ENCODE measurements around the gene IL17REL. TPM values are rescaled to one million over a fixed set of nuclear protein-coding genes. Genes with fewer than 3 reads are reported as not detected.

Gene IL17REL
- total RNA-seq: not detected

DNA sequence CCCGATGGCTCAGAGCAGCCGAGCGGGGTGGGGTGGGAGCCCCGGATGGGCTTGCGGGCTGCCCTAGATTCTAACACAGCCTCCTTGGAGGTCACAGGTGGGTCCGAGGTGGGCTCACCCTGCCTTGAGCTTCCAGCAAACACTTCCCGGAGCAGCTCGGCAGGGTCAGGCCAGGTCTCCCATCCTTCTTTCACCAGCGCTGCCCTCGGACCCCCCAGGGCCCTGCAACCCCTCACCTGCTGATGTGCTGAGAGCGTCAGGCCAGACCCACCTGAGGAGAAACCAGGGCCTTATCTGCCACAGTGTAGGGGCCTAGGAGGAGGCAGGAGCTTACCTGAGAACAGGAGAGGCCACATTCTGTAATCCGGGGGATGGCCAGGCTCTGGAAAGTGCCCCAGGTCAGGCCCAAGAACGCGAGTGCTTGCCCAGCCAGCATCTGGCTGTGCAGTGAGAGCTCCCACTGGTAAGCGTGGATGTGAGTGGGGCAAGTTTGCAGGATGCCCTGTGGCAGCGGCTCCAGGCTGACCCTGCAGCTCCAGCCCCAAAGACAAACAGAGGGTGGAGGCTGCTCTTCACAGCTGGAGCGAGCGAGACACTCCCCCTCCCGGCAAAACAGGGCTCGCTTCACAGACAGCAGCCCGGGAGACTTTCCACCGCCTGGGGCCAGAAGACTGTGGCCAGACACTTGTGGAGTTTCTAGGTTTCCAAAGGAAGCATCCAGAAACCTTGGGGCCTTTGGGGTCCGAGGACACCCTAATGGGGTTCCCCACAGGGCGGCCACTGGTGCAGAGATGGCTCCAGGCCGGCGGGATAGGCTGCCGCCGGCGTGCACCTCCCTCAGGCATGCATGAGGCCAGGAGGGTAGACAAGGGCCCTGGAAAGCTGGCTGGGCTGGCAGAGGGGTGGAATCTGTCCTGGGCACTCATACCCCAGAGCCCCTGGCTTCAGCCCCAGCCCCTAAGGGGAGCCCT lies at the start of gene IL17REL:
Gene IL17REL, minus strand, starts transcription at position 555 of the 971 bp plus-strand sequence. Its CDS starts 119 bp downstream, at position 436.

DNA sequence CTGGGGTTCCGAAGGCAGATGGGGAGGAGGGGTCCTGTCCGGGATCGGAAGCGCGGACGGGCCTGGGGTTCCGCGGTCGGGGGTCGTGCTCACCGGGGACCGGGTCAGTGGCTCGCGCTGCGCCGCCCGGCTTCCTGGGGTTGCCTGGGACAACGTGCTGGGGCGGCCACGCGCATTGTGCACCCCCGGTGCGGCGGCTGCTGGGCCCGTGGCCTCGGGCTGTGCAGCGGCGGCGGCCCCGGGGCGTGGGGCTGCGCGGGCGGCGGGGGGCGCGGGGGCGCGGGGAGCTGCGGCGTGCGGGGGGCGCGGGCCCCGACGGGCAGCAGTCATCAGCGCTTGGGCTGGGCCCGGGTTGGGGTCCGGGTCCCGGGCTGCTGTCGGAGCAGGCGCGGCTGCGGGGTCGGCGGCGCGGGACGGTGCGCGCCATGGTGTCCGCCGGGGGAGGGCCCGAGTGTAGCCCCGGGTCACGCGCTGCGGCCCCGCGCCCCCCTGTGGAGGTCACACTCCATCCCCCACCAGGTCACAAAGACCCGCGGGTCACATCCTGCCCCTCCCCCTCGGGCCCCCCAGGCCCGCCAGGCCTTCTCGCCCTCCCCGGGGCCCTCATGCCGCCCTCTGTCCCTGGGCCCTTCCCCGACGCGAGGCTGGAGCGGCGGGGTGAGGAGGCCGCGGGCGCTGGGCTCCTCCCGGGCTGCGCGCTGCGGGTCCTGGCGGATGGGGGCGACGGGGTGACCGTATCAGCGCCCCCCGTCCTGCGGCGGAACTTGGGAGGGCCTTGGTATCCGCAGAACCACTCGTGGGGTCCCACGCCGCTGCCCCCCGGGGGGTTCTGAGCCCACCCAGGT lies 45.7 kb upstream of the IL17REL start, which contains the start of gene TTLL8:
Gene TTLL8, minus strand, starts transcription at position 238 of the 845 bp plus-strand sequence.

DNA sequence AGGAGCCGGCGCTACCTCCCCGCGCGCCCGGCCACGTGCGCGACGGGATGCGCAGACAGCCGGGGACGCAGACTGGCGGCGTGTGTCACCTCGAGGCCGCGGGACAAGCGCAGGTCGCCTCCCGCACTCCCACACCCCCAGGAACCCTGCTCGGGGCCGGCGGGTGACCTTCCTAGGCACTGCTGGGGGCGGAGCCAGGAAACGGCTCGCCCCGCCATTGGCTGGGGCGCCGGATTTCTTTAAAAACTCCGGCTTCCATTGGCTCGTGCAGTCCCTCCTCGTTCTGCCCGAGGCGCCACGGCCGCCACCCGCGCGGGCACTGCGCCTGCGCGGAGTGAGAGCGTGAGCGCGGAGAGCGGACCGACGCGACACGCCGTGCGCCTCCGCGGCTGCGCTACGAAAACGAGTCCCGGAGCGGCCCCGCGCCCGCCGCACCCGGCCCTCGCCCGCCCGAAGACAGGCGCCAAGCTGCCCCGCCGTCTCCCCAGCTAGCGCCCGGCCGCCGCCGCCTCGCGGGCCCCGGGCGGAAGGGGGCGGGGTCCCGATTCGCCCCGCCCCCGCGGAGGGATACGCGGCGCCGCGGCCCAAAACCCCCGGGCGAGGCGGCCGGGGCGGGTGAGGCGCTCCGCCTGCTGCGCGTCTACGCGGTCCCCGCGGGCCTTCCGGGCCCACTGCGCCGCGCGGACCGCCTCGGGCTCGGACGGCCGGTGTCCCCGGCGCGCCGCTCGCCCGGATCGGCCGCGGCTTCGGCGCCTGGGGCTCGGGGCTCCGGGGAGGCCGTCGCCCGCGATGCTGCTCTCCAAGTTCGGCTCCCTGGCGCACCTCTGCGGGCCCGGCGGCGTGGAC lies 52.2 kb downstream of the IL17REL start, which contains the start of gene PIM3:
Gene PIM3, plus strand, starts transcription at position 614 of the 846 bp plus-strand sequence. Its CDS starts 176 bp downstream, at position 790.

Small RNA genes within 50 kb of the gene (microRNA-seq; reads per million reads assigned to microRNA genes)
- gene MIR6821 (ENCODE audit: borderline microRNAs expressed, borderline replicate concordance): 1.0 reads per million

Other genes with a start within 250 kb of the IL17REL start
- 10 to 100 TPM; 50.6 to 51.7 TPM for gene BRD1, start 184.9 kb downstream of the IL17REL start, total RNA-seq
- gene ZBED4, start 158.9 kb downstream of the IL17REL start, total RNA-seq: 10 to 100 TPM; 19.8 to 21.4 TPM
- gene ALG12, start 94.3 kb downstream of the IL17REL start, total RNA-seq: 10 to 100 TPM; 20.5 to 20.8 TPM
- gene CRELD2, start 94.1 kb downstream of the IL17REL start, total RNA-seq: 10 to 100 TPM; 47.1 to 49.0 TPM
- gene PIM3, start 52.0 kb downstream of the IL17REL start, total RNA-seq: 10 to 100 TPM; 40.3 to 42.1 TPM
- not detected for gene TTLL8, start 45.5 kb upstream of the IL17REL start, total RNA-seq
- gene MLC1, start 72.7 kb upstream of the IL17REL start, total RNA-seq: under 1 TPM; 0.43 to 0.68 TPM
- not detected for gene MOV10L1, start 77.2 kb upstream of the IL17REL start, total RNA-seq
- under 1 TPM; 0.20 to 0.22 TPM for gene PANX2, start 158.0 kb upstream of the IL17REL start, total RNA-seq
- 100 to 1,000 TPM; 115 to 118 TPM for gene TRABD, start 173.1 kb upstream of the IL17REL start, total RNA-seq
- 10 to 100 TPM; 22.6 to 24.6 TPM for gene SELENOO, start 188.2 kb upstream of the IL17REL start, total RNA-seq
- gene TUBGCP6, start 232.3 kb upstream of the IL17REL start, total RNA-seq: 10 to 100 TPM; 58.8 to 62.5 TPM
- gene HDAC10, start 238.5 kb upstream of the IL17REL start, total RNA-seq: 10 to 100 TPM; 91.0 to 92.5 TPM
- 1 to 10 TPM; 3.2 to 3.3 TPM for gene MAPK12, start 248.9 kb upstream of the IL17REL start, total RNA-seq

All from activated naive CD4-positive, alpha-beta T cell treated with anti-CD3 and anti-CD28 coated beads, Interleukin-2, amount 10 ng/mL, durations not matched to agents 5 hours and 36 hours (primary cell).